AG04449 (cell line): ENCODE results near the gene ENTPD8.
"Not testable (repeated sequence)": the region's sequence is repeated elsewhere in the genome, so short reads cannot be mapped to it uniquely, and the experiment has no call there.

Source experiments
- CTCF ChIA-PET: fragments of 350-600 bp; formaldehyde crosslinking; extraction: SDS; loops from one replicate; lab custom pipeline; 2021; ENCODE audit warnings: antibody characterized with exemption; lab: Yijun Ruan, JAX
- POLR2A ChIA-PET: fragments of 400-600, 350-600 bp; formaldehyde crosslinking; extraction: SDS; loops from one replicate; lab custom pipeline; 2020; ENCODE audit warnings: antibody characterized with exemption, inconsistent platforms; lab: Yijun Ruan, JAX
- DNase-seq: peaks from one replicate; pipeline ENCODE4 v3.0.0-alpha.2; 2010; ENCODE audit warnings: low read depth, low spot score
- H3K4me3 ChIP-seq: 2 replicates; pipeline ENCODE4 v1.5.1; 2011; ENCODE audit warnings: low read depth, mild to moderate bottlenecking, control low read depth, low read length
- CTCF ChIP-seq: IDR thresholded peaks from one replicate; pipeline ENCODE4 v1.5.1; 2011; ENCODE audit warnings: mild to moderate bottlenecking, moderate library complexity, low read length, control low read depth, inconsistent platforms; ENCODE audit not compliant: insufficient read depth; ENCODE audit errors: missing control alignments

Gene ENTPD8

GRCh38 chr9:137452006-137452760, 11.0 kb upstream of the ENTPD8 start:
- H3K4me3 ChIP-seq, result no peak overlapping the region
- TF ChIP-seq CTCF, result no peak
- CTCF ChIA-PET, result interaction anchor here (2.8 to 5.3 kb wide), 2 partner anchors 8 to 28 kb away, joined by 13 to 25 read pairs; partner anchors contain the start of genes EXD3 and NOXA1
- DNase-seq, result no peak
- POLR2A ChIA-PET, result no interaction called here

GRCh38 chr9:137451264-137452005, 10.3 kb upstream of the ENTPD8 start:
- DNase-seq, POLR2A ChIA-PET, H3K4me3 ChIP-seq, CTCF ChIA-PET: not testable (repeated sequence)

GRCh38 chr9:137450539-137451222, 9.5 kb upstream of the ENTPD8 start:
- CTCF ChIA-PET, result not testable (repeated sequence)

GRCh38 chr9:137449931-137450538, 8.9 kb upstream of the ENTPD8 start:
- no peak overlapping the region for H3K4me3 ChIP-seq
- ChIA-PET POLR2A (no interaction called here), CTCF (interaction anchor here (0.8 kb wide), 1 partner anchor 148 kb away, joined by 3 read pairs; the partner anchor contains the start of gene NRARP)
- no peak for TF ChIP-seq CTCF
- DNase-seq, result no peak

More at GRCh38 chr9:137450539-137451222, 9.5 kb upstream of the ENTPD8 start:
- H3K4me3 ChIP-seq, DNase-seq, POLR2A ChIA-PET: not testable (repeated sequence)

GRCh38 chr9:137449081-137449844, 8.1 kb upstream of the ENTPD8 start:
- POLR2A ChIA-PET, result interaction anchor here (1.2 kb wide), 1 partner anchor 10 kb away, joined by 4 read pairs; the partner anchor contains the start of gene NSMF
- H3K4me3 ChIP-seq, result no peak overlapping the region
- no peak for TF ChIP-seq CTCF
- CTCF ChIA-PET, result interaction anchor here (0.8 to 2.4 kb wide), 2 partner anchors 27 to 147 kb away, joined by 3 to 11 read pairs; partner anchors contain the start of genes EXD3, NOXA1 and NRARP
- no peak for DNase-seq

- H3K4me3 ChIP-seq, result no peak overlapping the region
- ChIA-PET POLR2A (interaction anchor here (1.2 kb wide), 1 partner anchor 11 kb away, joined by 4 read pairs; the partner anchor contains the start of gene NSMF), CTCF (interaction anchor here (2.4 kb wide), 1 partner anchor 26 kb away, joined by 11 read pairs; the partner anchor contains the start of genes EXD3 and NOXA1)
- TF ChIP-seq CTCF, result no peak
- DNase-seq, result no peak
Observed at GRCh38 chr9:137448602-137448962, 7.4 kb upstream of the ENTPD8 start.
